HG03442 (cell line): ENCODE measurements around the gene EAPP.
"Not testable (repeated sequence)": the region's sequence is repeated elsewhere in the genome, so short reads cannot be mapped to it uniquely, and the experiment has no call there.

ENCODE experiments used
- ATAC-seq: cut with Tn5 transposase; IDR thresholded peaks from one replicate; pipeline ENCODE4 v1.9.1; 2021; ENCODE audit warnings: mild to moderate bottlenecking, moderate library complexity; ENCODE audit not compliant: unreplicated experiment

EAPP gene

DNA sequence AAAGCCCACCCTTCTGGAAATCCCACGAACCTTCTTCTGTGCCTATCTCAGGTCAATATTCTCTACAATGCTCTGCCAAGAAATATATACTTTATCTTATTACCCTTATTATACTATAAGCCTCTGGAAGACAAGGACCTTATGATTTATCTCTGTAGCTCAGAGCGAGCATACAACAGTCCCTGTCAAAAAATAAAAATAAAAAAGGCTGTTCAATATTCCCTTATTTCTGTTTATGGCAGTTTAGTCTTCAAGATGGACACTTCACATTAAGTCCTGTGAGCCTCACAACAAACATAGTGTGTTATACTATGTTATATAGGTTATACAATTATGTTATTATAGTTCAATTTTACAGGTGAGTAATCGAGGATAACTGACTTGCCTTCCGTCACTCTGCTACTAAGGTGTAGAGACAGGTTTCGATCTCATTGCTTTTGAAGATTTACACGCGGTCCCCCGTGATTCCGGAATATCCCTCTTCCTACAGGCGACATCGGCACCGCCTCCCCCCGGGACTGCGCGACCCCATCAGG is 562 bp downstream of the EAPP start:
- ATAC-seq: peak; percentile 3

GRCh38 chr14:34538096-34538495 is 1.4 kb downstream of the EAPP start:
- ATAC-seq: not testable (repeated sequence)

DNA sequence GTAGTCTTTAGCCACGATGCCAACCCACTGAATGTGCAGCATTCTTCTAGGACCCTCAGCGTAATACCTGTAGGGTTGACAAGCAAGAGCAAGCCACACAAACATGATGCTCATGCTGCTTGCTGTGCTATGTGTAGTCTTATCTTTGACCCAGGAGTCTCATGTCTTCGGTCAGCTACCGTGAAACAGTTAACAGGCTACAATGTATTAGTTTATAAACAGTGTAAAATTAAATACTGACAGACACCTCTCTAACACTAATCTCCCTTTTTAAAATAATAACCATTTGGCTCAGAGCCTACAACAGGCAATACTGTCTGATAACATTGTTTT is 1.9 kb downstream of the EAPP start:
- no peak for ATAC-seq

GRCh38 chr14:34536951-34537676 is 2.4 kb downstream of the EAPP start:
- no peak for ATAC-seq

DNA sequence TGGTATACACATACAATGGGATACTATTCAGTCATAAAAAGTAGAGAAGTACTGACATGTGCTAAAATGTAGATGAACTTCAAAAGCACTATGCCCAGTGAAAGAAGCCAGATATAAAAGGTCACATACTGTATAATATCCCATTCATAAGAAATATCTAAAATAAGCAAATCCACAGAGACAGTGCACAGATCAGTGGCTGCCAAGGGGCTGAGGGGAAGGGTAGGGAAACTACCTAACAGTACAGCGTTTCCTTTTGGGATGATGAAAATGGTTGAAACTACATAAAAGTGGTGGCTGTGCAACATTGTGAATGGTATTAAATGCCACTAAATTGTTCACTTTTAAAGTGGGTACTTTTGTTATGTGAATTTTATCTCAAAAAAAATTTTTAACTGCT is 11.9 kb downstream of the EAPP start:
- ATAC-seq: no peak

- ATAC-seq: not testable (repeated sequence)
Measured at GRCh38 chr14:34524216-34524615, 15.3 kb downstream of the EAPP start.

- no peak for ATAC-seq
Measured at GRCh38 chr14:34522496-34522895, 17.0 kb downstream of the EAPP start.

DNA sequence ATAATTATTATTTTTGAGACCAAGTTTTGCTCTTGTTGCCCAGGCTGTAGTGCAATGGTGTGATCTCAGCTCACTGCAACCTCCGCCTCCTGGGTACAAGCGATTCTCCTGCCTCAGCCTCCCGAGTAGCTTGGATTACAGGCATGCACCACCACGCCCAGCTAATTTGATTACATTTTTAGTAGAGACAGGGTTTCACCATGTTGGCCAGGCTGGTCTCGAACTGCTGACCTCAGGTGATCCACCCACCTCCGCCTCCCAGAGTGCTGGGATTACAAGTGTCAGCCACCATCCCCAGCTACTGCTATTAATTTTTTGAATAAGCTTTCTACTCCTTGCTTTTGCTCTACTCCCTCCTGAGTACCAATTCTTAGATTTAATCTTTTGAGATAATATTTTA is 18.4 kb downstream of the EAPP start:
- not testable (repeated sequence) for ATAC-seq

- ATAC-seq: not testable (repeated sequence)
Measured at GRCh38 chr14:34520304-34520970, 19.1 kb downstream of the EAPP start.

- ATAC-seq: no peak
Measured at GRCh38 chr14:34507884-34508283, 31.6 kb downstream of the EAPP start.

- ATAC-seq: no peak
Measured at GRCh38 chr14:34507459-34507858, 32.0 kb downstream of the EAPP start.

GRCh38 chr14:34505124-34505491 is 34.4 kb downstream of the EAPP start:
- ATAC-seq: not testable (repeated sequence)

DNA sequence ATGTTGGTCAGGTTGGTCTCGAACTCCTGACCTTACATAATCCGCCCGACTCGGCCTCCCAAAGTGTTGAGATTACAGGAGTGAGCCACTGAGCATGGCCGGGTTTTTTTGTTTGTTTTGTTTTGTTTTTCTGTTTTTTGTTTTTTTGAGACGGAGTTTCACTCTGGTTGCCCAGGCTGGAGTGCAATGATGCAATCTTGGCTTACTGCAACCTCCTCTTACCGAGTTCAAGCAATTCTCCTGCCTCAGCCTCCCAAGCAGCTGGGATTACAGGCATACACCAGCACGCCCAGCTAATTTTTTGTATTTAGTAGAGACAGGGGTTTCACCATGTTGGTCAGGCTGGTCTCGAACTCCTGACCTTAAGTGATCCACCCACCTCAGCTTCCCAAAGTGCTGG is 35.5 kb downstream of the EAPP start:
- ATAC-seq: not testable (repeated sequence)

DNA sequence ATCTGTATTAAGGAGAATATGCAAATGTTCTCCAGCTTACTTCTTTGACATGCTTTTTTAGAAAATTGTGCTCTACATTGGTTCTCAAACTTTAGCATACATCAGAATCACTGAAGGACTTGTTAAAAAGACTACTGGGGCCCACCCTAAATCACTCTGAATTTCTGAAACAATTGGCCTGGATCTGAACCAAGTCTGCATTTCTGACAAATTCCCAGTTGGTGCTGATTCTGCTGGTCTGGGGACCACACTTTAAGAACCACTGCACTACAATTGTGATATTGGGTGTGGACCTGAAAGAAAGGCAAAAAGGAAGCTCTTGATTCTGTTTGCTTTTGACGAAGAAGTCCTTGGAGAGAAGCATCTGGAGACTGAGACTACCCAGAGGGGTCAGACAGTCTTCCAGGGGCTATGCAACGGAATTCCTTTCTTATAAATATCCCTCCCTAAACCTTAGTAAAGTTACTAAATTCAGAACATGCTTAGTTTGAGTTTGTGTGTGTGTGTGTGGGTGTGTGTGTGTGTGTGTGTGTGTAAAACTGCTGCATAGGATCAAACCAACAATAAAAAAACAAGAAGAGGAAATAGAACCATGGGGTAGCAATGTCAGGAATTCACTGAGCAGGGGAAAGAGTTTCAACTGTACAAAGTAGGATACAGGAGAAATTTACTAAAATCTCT is 36.8 kb downstream of the EAPP start:
- no peak for ATAC-seq

- ATAC-seq: no peak
Measured at GRCh38 chr14:34502001-34502400, 37.5 kb downstream of the EAPP start.

DNA sequence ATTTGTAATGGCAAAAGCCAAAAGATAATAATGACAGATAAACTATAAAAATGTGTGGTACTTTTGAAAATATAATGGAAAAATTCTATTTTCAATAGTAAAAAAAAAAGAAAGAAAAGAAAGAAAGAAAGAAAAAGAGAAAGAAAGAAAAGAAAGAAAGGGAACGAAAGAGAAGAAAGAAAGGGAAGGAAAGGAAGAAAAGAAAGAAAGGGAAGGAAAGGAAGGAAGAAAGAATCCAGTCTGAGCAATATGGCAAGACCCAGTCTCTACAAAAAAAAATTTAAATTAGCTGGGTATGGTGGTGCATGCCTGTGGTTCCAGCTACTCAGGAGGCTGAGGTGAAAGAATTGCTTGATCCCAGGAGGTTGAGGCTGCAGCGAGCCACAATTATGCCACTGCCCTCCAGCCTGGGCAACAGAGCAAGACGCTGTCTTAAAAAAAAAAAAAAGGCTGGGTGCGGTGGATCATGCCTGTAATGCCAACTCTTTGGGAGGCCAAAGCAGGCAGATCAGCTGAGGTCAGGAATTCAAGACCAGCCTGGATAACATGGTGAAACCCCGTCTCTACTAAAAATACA is 38.4 kb downstream of the EAPP start:
- ATAC-seq: no peak

- ATAC-seq: peak; percentile 58
Measured at GRCh38 chr14:34498684-34499412, 40.7 kb downstream of the EAPP start.

DNA sequence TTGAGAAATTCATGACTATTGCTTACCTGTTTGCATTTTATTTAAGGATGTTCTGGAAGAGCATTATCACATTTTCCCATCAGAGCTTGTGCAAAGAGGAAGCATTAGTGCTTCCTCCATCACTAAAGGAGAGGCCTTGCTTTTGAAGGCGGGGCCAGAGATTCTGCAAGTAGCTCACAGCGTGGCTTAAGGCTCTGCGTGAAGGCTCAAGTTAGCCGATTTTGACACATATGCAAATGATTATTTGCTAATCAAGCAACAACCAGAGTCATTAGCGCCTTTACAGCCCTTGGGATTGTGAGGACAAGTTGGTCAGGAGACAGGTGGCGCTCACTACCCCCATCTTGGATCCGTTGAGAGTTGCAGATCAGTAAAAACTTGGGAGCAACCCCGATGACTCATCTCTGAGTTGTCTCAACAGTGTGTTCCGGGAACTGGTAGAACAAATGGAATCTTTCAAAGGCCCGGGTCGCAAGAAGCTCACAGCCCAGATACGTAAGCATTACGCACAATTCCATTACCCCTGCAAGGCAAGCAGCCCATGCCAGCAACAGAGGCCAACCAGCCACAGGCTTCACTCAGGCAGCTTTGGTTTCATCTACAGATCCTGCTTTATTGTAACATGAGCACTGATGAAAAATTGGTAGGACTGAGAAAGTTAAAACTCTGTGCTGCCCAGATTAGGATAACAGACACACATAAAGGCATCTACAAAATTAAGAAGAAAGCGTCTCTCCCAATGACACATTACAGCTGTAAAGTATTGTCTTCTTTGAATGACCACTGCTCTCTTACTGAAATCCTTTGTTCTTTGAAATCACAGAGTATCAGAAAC is 42.6 kb downstream of the EAPP start:
- no peak for ATAC-seq

DNA sequence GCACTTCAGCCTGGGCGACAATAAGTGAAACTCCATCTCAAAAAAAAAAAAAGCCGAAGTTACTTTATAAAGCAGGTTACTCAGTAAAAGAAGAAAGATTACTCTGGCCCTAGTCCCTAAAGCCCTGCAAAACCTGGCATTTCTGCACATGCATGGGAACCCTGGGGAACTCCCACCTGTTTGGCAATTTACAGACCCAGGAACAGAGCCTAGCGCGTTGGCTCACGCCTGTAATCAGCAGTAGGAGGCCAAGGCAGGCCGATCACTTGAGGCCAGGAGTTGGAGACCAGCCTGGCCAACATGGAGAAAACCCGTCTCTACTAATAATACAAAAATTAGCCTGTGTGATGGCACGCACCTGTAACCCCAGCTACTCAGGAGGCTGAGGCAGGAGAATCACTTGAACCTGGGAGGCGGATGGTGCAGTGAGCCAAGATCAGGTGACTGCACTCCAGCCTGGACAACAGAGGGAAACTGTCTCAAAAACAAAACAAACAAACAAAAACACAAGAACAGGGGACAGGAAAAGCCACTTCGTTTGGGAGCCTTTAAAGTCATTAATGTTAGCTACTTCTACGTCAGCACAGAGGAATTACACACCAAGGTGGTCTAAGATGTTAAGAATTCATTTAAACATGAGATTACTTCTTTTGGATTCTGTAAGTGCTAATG is 43.4 kb downstream of the EAPP start:
- ATAC-seq: no peak
